T-cell (primary cell): ENCODE data around the gene PCK2. TPM values are rescaled to one million over a fixed set of nuclear protein-coding genes. Genes with fewer than 3 reads are reported as not detected.
"Not testable (repeated sequence)": the region's sequence is repeated elsewhere in the genome, so short reads cannot be mapped to it uniquely, and the experiment has no call there.

Source experiments
- ATAC-seq, 4 experiments: fragments of 200-7000 bp in 3 of 4; fragments of 150-1000 bp in 1 of 4; cut with Tn5 transposase; replicated peaks in 1 of 4; 1 replicate in 3 of 4; 2 replicates in 1 of 4; pipeline ENCODE4 v1.10.0; 2021; ENCODE audit warnings: moderate library complexity in 3 of 4, mild to moderate bottlenecking in 2 of 4, moderate number of reproducible peaks in 1 of 4
- CTCF ChIA-PET, 2 donors: fragments of 300-600 bp; sonication (Branson Sonifier 250); formaldehyde crosslinking; loops; one replicate each; lab custom pipeline; 2022; ENCODE audit warnings: antibody characterized with exemption in 2 of 2; lab: Charles Lee
- POLR2A ChIA-PET, 2 donors: fragments of 300-600 bp; sonication (Branson Sonifier 250); formaldehyde crosslinking; loops; one replicate each; lab custom pipeline; 2022; ENCODE audit warnings: antibody characterized with exemption in 2 of 2; lab: Charles Lee
- DNase-seq, 35 experiments: peaks; one replicate each; pipeline versions ENCODE4 v3.0.0 to v3.0.0-alpha.2; 2013 to 2023
- H3K27ac ChIP-seq: one replicate; pipeline ENCODE4 v1.5.1; 2013; ENCODE audit warnings: low read length
- H3K27me3 ChIP-seq, 2 experiments: replicated peaks in 1 of 2; 1 replicate in 1 of 2; 2 replicates in 1 of 2; pipeline versions ENCODE4 v1.6.1 to v1.7.0; 2013; ENCODE audit warnings: low read length in 1 of 2, mixed read lengths in 1 of 2; ENCODE audit not compliant: control insufficient read depth in 2 of 2, insufficient read depth in 2 of 2; ENCODE audit errors: extremely low read depth in 1 of 2
- H3K36me3 ChIP-seq, 2 donors: 1 replicate in 1 of 2; 2 replicates in 1 of 2; pipeline versions ENCODE4 v1.6.1 to v1.7.0; 2013; ENCODE audit warnings: low read length in 1 of 2; ENCODE audit not compliant: control insufficient read depth in 2 of 2, insufficient read depth in 1 of 2; ENCODE audit errors: extremely low read depth in 1 of 2
- H3K4me1 ChIP-seq, 2 experiments: 1 replicate in 1 of 2; 2 replicates in 1 of 2; pipeline versions ENCODE4 v1.6.1 to v1.7.0; 2013; ENCODE audit warnings: low read length in 2 of 2, mixed read lengths in 1 of 2; ENCODE audit not compliant: insufficient read depth in 2 of 2, control insufficient read depth in 1 of 2; ENCODE audit errors: extremely low read depth in 1 of 2
- H3K4me3 ChIP-seq, 2 donors: 1 replicate in 1 of 2; 2 replicates in 1 of 2; pipeline versions ENCODE4 v1.5.1 to v1.7.0; 2013; ENCODE audit warnings: mild to moderate bottlenecking in 2 of 2, low read length in 1 of 2, moderate library complexity in 1 of 2; ENCODE audit not compliant: control insufficient read depth in 1 of 2; ENCODE audit errors: extremely low read depth in 1 of 2
- H3K9me3 ChIP-seq: 2 replicates; pipeline ENCODE4 v1.7.0; 2013
- H3K27ac Mint-ChIP-seq, 2 donors: one replicate each; pipeline ENCODE4 v1.8.0; 2020 to 2021; ENCODE audit warnings: mild to moderate bottlenecking in 2 of 2, mixed read lengths in 2 of 2
- H3K27me3 Mint-ChIP-seq, 2 donors: one replicate each; pipeline ENCODE4 v1.8.0; 2021 to 2022; ENCODE audit warnings: mixed read lengths in 2 of 2
- H3K36me3 Mint-ChIP-seq: one replicate; pipeline ENCODE4 v1.8.0; 2021; ENCODE audit warnings: mixed read lengths
- H3K4me1 Mint-ChIP-seq, 3 donors: one replicate each; pipeline ENCODE4 v1.8.0; 2020 to 2022; ENCODE audit warnings: mixed read lengths in 3 of 3, mild to moderate bottlenecking in 1 of 3
- H3K4me3 Mint-ChIP-seq, 3 donors: one replicate each; pipeline ENCODE4 v1.8.0; 2020 to 2022; ENCODE audit warnings: mild to moderate bottlenecking in 3 of 3, mixed read lengths in 3 of 3, moderate library complexity in 3 of 3
- H3K9me3 Mint-ChIP-seq, 3 donors: one replicate each; pipeline ENCODE4 v1.8.0; 2020 to 2022; ENCODE audit warnings: mixed read lengths in 3 of 3
- WGBS: methylation state at CpG from one replicate; pipeline ENCODE4 v1.1.5; 2013; ENCODE audit warnings: missing lambda C conversion rate; ENCODE audit not compliant: insufficient coverage; 5-methylcytosine and 5-hydroxymethylcytosine counted together
- total RNA-seq, 35 experiments: library from RNA in 6 of 35; stranded (reverse) in 6 of 35; fragments of 120-200 nt in 1 of 35; gene quantifications; one replicate each; pipeline versions ENCODE4 v1.2.1 to v1.2.4 and lab custom pipeline; 2013 to 2026

The PCK2 gene
- total RNA-seq (10 to 100 TPM; 11.8 to 35.5 (median 29.4) TPM), total RNA-seq (lab: John Stamatoyannopoulos, UW) (6.0 to 98.9 (median 17.4) reads per million in 29 experiments)
- 15.6 TPM for total RNA-seq (2013)

- under 1% methylated on average over 50 of the region's 68 CpGs for WGBS
- no peaks in the 10 kb centered on the region for H3K9me3 ChIP-seq
- no peaks in the 10 kb centered on the region for H3K27me3 ChIP-seq
- peaks cover 10 to 11% of the 10 kb centered on the region in 2 donors for H3K36me3 ChIP-seq
- Mint-ChIP-seq H3K9me3 (no peaks in the 10 kb centered on the region), H3K4me1 (peaks cover 28 to 46% (median 39%) of the 10 kb centered on the region in 3 donors), H3K4me3 (peak within 1 kb of the TSS; percentile 93 to 97 (median 96)), H3K36me3 (peaks cover 4% of the 10 kb centered on the region), H3K27me3 (no peaks in the 10 kb centered on the region), H3K27ac (peak within 1 kb of the TSS; percentile 98)
- DNase-seq (peak; percentile 29 to 76 (median 60)), ATAC-seq (peak; percentile 80 to 82 (median 80))
- CTCF ChIA-PET, result interaction anchor here (1.6 to 7.6 kb wide), 2 partner anchors 14 to 15 kb away, joined by 11 to 96 read pairs; no protein-coding TSS in a partner anchor
- POLR2A ChIA-PET, result interaction anchor here (0.6 to 1.2 kb wide), 4 partner anchors 15 to 148 kb away, joined by 3 to 4 read pairs (median 3); partner anchors contain the start of gene TINF2 (in 1 of the 2)
- peak within 1 kb of the TSS; percentile 83 for H3K27ac ChIP-seq
- peaks cover 5 to 26% of the 10 kb centered on the region in 2 experiments for H3K4me1 ChIP-seq
- peak within 1 kb of the TSS; percentile 79 to 92 for H3K4me3 ChIP-seq
Observed at GRCh38 chr14:24093901-24094840, at the start of gene PCK2. Gene PCK2 (plus strand): TSS chr14:24094311. CDS start chr14:24094406, 95 bp downstream.

DNA sequence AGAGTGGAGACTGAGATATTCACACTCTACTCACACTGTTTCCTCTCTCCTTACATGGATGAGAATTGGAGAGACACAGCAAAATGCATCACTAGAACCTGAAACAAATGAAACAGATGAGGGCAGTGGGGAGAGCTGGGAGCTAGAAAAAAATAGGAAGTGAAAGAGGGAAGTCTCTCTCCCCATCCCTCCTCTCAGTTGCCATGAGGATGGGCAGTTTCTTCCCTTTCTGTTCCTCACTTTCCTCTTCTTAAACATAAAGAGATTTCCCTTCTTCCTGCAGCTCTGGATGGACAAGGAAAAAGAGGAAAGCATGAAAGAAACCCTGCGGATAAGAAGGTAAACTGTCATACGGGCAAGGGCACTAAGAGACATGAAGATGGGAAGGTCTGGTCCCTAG lies 45.1 kb upstream of the PCK2 start:
- H3K27ac Mint-ChIP-seq, H3K27ac ChIP-seq, CTCF ChIA-PET, H3K9me3 Mint-ChIP-seq, H3K36me3 Mint-ChIP-seq, H3K4me3 ChIP-seq, H3K4me3 Mint-ChIP-seq, H3K9me3 ChIP-seq, ATAC-seq, H3K36me3 ChIP-seq, POLR2A ChIA-PET, DNase-seq: not testable (repeated sequence)
- Mint-ChIP-seq H3K27me3 (peaks cover 16 to 24% of the 10 kb centered on the region in 2 donors), H3K4me1 (peaks cover 16 to 20% (median 18%) of the 10 kb centered on the region in 3 donors)
- peaks cover 2 to 23% of the 10 kb centered on the region in 2 experiments for H3K4me1 ChIP-seq
- H3K27me3 ChIP-seq, result peaks cover 0 to 29% of the 10 kb centered on the region in 2 experiments
- no CpG with 5 or more reads among the region's 2 CpGs for WGBS

DNA sequence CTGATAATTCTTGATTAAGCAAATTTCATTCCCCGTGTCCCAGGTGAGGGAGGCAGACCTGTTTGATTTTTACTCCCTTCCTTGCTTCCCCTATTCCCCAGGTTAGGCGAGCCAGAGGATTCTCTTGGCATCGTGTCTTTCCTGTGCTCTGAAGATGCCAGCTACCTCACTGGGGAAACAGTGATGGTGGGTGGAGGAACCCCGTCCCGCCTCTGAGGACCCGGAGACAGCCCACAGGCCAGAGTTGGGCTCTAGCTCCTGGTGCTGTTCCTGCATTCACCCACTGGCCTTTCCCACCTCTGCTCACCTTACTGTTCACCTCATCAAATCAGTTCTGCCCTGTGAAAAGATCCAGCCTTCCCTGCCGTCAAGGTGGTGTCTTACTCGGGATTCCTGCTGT lies 43.4 kb upstream of the PCK2 start:
- CTCF ChIA-PET, result not testable (repeated sequence)
- WGBS, result 80% methylated on average over 1 of the region's 8 CpGs
- peak overlapping the region; percentile 79 to 83 (median 80) for H3K4me3 Mint-ChIP-seq

DNA sequence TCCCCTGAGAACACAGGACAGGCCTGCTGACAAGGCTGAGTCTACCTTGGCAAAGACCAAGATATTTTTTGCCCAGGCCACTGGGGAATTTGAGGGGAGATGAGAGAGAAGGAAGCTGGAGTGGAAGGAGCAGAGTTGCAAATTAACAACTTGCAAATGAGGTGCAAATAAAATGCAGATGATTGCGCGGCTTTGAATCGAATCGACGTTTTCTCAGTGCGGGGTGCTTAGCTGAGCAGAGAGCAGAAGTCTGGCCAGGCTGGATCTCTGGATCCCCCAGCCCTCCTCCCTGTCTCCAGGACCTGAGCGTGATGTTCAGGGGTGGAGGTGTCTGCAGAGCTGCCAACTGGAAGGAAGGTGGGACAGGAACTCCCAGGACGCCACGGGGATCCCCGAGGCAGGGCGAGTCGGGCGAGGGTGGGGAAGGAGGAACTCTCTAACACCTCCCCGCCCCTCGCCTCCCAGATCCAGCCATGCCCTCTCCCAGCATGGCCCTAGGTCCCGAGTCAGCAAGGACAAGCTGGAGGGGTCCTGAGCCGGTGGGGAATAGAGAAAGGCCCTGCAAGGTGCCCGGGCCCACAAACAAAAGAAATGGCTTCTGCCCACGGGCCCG lies 42.8 kb upstream of the PCK2 start:
- peak overlapping the region; percentile 79 to 83 (median 80) for H3K4me3 Mint-ChIP-seq
- DNase-seq (peak in 3 of 35 experiments; percentile 5 to 25 (median 11)), ATAC-seq (peak in 2 of 4 experiments; percentile 9 to 12)
- Histone ChIP-seq H3K4me3 (peak overlapping the region; percentile 52 to 53), H3K9me3 (no peaks in the 10 kb centered on the region), H3K36me3 (no peaks in the 10 kb centered on the region), H3K4me1 (peaks cover 2 to 23% of the 10 kb centered on the region in 2 experiments), H3K27ac (no peak overlapping the region), H3K27me3 (peaks cover 0 to 39% of the 10 kb centered on the region in 2 experiments)
- no peaks in the 10 kb centered on the region for H3K9me3 Mint-ChIP-seq
- H3K4me1 Mint-ChIP-seq, result peaks cover 10 to 20% (median 16%) of the 10 kb centered on the region in 3 donors
- H3K27ac Mint-ChIP-seq, result no peak overlapping the region
- peaks cover 11 to 25% of the 10 kb centered on the region in 2 donors for H3K27me3 Mint-ChIP-seq
- POLR2A ChIA-PET, result no interaction called here
- CTCF ChIA-PET, result no interaction called here
- no peaks in the 10 kb centered on the region for H3K36me3 Mint-ChIP-seq
- WGBS, result 3% methylated on average over 3 of the region's 20 CpGs

More for the DNA sequence above, 43.4 kb upstream of the PCK2 start:
- H3K36me3 Mint-ChIP-seq, H3K9me3 ChIP-seq, DNase-seq, H3K9me3 Mint-ChIP-seq, H3K36me3 ChIP-seq, H3K27ac ChIP-seq, POLR2A ChIA-PET, ATAC-seq, H3K4me3 ChIP-seq, H3K27ac Mint-ChIP-seq: not testable (repeated sequence)
- peaks cover 12 to 26% of the 10 kb centered on the region in 2 donors for H3K27me3 Mint-ChIP-seq
- H3K4me1 ChIP-seq, result peaks cover 2 to 23% of the 10 kb centered on the region in 2 experiments
- H3K4me1 Mint-ChIP-seq, result peaks cover 12 to 20% (median 16%) of the 10 kb centered on the region in 3 donors
- H3K27me3 ChIP-seq, result peaks cover 0 to 36% of the 10 kb centered on the region in 2 experiments

DNA sequence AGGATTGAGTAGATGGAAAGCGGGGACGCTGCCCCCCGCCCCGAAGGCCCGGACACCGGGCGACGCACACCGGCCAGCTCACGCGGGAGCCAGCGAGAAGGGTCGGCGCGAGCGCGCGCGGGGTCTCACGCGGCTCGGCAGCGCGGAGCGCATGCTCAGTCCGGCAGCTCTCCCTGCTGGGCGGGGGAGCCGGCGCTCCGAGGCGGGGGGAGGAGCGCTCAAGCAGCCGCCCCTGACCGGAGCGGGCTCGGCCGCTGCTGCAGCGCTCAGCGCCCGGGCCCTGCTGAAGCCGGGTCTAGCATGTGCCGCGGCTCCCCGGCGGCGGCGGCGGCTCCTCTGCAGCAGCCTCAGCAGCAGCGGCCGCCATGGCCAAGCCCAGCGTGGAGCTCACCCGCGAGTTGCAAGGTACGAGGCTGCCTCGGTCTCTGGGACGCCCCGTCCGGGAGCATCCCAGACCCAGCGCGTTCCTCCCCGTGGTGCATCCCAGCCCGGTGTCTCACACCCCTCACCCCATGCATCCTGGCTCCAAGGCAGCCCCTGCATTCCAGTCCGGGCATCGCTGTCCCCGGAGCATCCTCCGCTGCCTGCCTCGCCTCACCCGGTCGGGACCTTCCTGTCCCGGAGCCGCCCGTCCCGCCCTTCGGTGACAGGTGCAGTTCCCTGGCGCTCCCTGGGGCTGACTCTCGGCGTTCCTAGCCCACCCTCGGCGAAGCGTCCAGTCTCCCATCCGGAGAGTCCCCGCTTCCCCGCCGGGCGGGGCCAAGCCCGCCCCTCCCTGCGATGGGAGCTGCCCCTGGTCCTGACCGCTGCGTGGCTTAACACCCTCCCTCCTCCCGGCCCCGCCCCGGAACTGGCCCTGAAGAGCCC lies 42.1 kb upstream of the PCK2 start, which contains the start of gene CARMIL3:
CARMIL3 (plus strand) TSS at position 221 of the 867 bp plus-strand sequence; CDS start at position 366, 145 bp downstream.
- peak within 1 kb of the TSS; percentile 52 to 69 for H3K4me3 ChIP-seq
- peak; percentile 78 to 84 (median 80) for ATAC-seq
- Mint-ChIP-seq H3K4me1 (peaks cover 10 to 20% (median 16%) of the 10 kb centered on the region in 3 donors), H3K4me3 (peak within 1 kb of the TSS; percentile 79 to 83 (median 80)), H3K27ac (no peak within 1 kb of the TSS), H3K36me3 (no peaks in the 10 kb centered on the region), H3K27me3 (peaks cover 11 to 23% of the 10 kb centered on the region in 2 donors), H3K9me3 (no peaks in the 10 kb centered on the region)
- peak in 32 of 35 experiments; percentile 10 to 77 (median 36) for DNase-seq
- H3K27me3 ChIP-seq, result peaks cover 0 to 42% of the 10 kb centered on the region in 2 experiments
- H3K4me1 ChIP-seq, result peaks cover 2 to 23% of the 10 kb centered on the region in 2 experiments
- no peak within 1 kb of the TSS for H3K27ac ChIP-seq
- ChIA-PET CTCF (no interaction called here), POLR2A (no interaction called here)
- no peaks in the 10 kb centered on the region for H3K36me3 ChIP-seq
- H3K9me3 ChIP-seq, result no peaks in the 10 kb centered on the region
- WGBS, result under 1% methylated on average over 86 of the region's 92 CpGs
